ENCODE measurements around the gene TBCCD1.
A peak's percentile ranks its signal among the peaks of the same experiment; 100 is the strongest.
"Not testable (repeated sequence)": the region's sequence is repeated elsewhere in the genome, so short reads cannot be mapped to it uniquely, and the experiment has no call there.

Gene TBCCD1

DNA sequence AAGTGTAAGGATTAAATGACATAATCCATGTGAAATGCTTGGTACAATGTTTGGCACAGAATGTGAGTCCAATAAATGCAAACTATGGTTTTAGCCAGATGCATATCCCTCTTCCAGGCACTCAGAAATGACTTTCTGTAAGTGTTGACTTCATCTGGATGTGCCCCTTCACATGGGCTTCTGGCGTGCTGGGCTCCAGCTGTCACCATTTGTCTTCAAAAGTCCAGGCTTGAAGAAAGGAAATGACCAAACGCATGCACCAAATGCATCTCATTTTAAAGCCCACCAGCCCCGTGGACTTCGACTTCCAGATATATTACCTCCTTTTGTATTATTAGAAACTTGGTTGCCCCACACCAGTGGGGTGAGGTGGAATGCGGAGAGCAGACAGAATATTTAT lies 46.7 kb downstream of the TBCCD1 start:
- no peak for DNase-seq (ENCODE audit: low read depth, low spot score)

DNA sequence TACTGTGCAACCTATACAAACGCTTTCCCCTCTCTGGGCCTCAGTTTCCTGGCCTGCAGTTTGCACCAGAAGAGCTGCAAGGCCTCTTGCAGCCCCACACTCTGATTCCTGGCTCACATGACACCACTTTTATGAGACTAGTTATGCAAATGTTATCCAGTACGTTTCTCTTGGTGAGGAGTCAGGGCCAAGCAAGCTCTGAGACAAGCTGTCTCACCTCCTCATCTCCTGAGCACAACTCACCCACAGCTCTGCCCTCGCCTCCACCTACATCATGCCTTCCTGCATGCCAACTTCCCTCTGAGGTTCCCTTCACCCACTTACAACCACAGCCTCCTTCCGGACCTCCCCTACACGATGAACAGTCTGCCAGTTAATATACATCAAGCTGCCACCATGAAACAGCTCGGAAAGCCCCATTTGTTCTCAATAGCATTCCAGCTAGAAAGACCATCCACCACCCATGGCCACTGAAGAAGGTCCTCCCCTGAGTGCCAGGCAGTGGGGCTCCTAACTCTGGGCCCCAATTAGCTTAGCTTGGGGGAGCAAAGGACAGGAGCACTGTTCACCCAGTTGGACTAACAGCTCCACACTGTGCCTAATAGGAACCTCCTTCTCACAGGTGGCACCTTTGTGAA lies 48.0 kb downstream of the TBCCD1 start:
- DNase-seq (ENCODE audit: low read depth, low spot score): no peak

GRCh38 chr3:186517218-186517617 lies 49.9 kb downstream of the TBCCD1 start:
- no peak for DNase-seq (ENCODE audit: low read depth, low spot score)

GRCh38 chr3:186516646-186517045 lies 50.5 kb downstream of the TBCCD1 start:
- DNase-seq (ENCODE audit: low read depth, low spot score): no peak

DNA sequence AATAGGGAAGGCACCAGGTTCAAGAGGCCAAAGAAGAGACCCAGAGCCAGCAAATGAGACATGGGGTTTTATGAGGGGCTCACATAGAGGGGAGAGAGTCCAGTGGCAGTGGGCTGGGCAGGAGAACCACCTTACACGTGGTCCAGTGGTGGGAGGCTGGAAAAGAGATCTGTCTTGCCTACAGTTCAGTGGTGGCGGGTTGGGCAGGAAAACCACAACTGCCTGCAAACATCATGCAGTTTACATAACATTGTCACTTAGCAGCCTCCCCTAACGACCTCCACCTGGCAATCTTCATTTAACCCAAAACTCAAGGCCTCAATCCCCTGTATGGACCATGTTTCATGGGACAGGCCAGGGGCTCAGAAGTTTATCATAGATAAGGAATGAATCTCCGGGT lies 52.0 kb downstream of the TBCCD1 start:
- DNase-seq (ENCODE audit: low read depth, low spot score): no peak

- no peak for DNase-seq (ENCODE audit: low read depth, low spot score)
Measured at GRCh38 chr3:186514296-186515002, 52.7 kb downstream of the TBCCD1 start.

- DNase-seq (ENCODE audit: low read depth, low spot score): no peak
Measured at GRCh38 chr3:186513386-186513785, 53.8 kb downstream of the TBCCD1 start.

DNA sequence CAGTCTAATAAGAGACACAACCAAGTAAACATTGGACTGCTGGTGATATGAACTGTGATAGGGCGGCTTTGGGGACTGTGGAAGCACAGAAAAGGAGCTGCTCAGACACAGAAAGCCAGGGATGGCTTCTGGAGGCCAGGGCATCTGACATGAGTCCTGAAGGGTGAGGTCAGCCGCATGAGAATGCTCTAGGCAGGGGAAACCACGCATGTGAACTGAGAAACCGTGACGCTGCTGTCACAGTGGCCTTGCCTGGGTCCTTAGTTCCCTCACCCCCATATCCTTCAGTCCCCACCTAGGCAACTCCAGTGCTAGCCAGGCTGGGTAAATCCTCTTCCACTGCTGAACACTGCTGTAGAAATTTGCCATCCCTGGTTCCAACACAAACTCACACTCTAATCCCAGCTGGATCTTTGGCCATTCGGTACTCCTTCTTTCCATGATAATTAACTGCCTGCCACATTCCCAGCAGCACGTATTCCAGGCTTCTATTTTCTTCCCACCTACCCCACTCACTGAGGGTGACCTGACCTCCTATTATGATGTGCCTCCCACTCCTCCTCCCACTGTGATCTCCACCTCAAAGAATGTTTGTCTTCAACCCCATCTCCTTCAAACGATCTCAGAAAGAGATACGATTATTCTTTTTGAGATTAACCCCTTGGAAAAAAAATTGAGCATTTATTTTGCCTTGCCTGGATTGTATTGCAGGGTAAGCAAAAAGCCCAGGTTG lies 54.4 kb downstream of the TBCCD1 start:
- DNase-seq (ENCODE audit: low read depth, low spot score): no peak

- no peak for DNase-seq (ENCODE audit: low read depth, low spot score)
Measured at GRCh38 chr3:186511702-186512101, 55.4 kb downstream of the TBCCD1 start.

DNA sequence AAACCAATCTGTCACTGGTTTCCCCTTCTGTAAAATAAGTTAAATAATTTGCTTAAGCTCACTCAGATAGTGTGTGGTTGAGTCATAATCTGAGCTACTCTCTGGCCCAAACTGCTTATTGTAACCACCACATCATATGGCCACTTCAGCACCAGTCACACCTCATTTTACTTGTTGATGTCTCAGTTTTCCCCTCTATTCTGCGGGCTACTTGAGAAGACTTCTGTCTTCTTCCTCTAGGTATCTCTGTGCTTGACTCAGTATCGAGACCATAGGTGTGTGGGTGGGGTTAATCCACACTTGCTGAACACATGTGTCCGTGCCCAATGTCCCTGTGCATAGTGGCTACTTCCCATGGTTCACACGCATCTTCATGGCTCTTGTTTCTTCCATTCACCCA lies 55.9 kb downstream of the TBCCD1 start:
- no peak for DNase-seq (ENCODE audit: low read depth, low spot score)

DNA sequence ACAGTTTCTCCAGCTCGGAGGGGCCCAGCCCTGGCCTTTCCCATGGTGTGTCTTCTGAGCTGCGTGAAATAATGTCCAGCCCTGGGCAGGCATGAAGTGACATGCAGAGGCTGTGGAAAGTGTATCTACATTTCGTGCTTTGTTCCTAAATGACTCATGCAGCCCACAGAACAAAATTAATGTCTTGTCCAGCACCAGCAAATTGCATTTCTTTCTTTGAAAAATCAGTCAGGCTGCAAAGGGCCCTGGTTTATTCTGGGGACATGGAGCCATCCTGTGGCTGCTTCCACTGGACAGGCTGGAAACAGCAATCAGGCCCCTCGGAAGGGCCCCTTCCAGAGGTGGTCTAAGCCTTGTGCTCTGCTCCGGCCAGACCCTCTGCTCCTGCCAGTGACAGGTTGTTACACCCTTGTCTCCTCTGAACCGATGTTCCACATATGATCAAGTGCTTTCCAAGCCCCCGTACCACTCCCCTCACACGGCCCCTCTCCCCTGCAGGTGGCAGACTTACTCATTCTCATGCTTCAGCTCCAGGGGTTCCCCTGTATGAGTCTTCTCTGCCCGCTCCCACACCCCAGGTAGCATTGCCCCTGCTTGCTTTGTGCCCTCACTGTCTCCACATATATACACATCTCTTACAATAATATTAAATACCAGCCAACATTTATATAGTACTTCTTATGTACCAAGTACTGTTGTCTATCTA lies 56.6 kb downstream of the TBCCD1 start:
- DNase-seq (ENCODE audit: low read depth, low spot score): peak; percentile 71

DNA sequence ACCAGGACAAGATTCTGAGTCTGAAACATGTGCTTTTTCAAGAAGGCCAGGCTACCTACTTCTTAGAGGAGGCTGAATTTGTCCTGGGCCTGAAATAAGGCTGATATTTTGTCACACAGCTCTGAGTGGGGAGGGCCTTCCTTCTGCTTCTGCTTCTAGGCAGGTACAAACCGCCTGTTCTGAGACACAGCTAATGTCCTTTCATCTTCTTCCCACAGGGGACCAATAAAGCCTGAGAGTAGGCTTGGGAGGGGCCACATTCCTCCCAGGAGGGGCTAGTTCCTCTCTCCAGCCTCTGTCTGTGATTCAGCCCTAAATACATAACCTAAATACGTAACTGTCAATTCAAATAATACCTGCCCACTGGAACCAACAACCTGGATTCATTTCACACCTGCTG lies 57.7 kb downstream of the TBCCD1 start:
- no peak for DNase-seq (ENCODE audit: low read depth, low spot score)

GRCh38 chr3:186506857-186507256 lies 60.3 kb downstream of the TBCCD1 start:
- no peak for DNase-seq (ENCODE audit: low read depth, low spot score)

DNA sequence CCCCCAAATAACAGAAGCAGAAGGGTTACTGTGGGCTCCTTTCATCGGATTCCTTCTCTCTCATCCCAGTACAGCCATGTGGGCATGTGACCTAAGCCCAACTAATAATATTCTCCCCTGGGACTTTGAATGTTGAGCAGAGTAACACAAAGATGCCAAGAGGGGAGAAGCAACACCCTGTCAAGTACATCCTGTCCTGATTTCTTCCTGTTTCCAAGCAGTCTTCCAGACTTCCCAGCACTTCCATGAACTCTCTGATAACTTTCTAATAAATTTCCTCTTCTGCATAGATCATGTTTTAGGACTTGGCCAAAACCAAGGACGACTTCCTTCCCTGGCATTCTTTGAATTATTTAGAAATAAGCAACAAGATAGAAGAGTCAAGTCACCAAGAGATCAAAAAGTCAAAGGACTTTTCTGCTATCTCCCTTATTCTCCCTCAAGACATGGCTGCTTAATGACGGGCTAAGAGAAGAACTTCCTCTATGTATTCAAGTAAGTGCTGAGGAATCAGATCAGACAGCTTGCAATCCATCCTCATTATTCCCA lies 60.9 kb downstream of the TBCCD1 start:
- no peak for DNase-seq (ENCODE audit: low read depth, low spot score)

DNA sequence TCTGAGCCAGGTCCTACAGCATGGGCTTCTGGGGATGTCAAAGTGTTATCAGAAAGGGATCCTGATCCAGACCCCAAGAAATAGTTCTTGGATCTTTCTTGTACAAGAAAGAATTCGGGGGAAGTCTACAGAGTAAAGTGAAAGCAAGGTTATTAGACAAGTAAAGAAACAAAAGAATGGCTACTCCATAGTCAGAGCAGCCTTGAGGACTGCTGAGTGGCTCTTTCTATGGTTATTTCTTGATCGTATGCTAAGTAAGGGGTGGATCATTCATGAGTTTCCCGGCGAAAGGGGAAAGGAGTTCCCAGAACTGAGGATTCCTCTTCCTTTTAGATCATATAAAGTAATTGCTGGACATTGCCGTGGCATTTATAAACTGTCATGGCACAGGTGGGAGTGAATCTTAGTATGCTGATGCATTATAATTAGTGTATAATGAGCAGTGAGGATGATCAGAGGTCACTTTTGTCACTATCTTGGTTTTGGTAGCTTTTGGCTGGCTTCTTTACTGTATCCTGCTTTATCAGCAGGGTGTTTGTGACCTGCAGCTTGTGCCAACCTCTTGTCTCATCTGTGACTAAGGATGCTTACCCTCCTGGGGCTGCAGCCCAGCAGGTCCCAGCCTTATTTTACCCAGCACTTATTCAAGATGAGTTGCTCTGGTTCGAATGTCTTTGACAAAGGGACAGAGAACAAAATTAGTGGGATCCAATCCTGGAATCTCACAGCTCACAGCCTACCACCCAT lies 64.0 kb downstream of the TBCCD1 start:
- DNase-seq (ENCODE audit: low read depth, low spot score): no peak

- DNase-seq (ENCODE audit: low read depth, low spot score): peak; percentile 32
Measured at GRCh38 chr3:186502138-186502948, 64.8 kb downstream of the TBCCD1 start.

GRCh38 chr3:186499949-186500348 lies 67.2 kb downstream of the TBCCD1 start:
- not testable (repeated sequence) for DNase-seq (ENCODE audit: low read depth, low spot score)

DNA sequence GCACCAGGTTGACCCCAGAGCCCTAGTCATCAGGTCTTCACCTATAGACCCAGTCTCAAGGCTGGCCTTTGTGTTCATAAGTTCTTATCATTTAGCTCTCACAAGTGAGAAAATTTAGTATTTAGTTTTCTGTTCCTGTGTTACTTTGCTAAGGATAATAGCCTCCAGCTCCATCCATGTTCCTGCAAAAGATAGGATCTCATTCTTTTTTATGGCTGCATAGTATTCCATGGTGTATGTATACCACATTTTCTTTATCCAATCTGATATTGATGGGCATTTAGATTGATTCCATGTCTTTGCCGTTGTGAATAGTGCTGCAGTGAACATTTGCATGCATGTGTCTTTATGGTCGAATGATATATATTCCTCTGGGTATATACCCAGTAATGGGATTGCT lies 69.1 kb downstream of the TBCCD1 start:
- not testable (repeated sequence) for DNase-seq (ENCODE audit: low read depth, low spot score)

GRCh38 chr3:186497608-186498007 lies 69.5 kb downstream of the TBCCD1 start:
- no peak for DNase-seq (ENCODE audit: low read depth, low spot score)

- DNase-seq (ENCODE audit: low read depth, low spot score): no peak
Measured at GRCh38 chr3:186496635-186497034, 70.5 kb downstream of the TBCCD1 start.

All from astrocyte of the hippocampus (primary cell).